ENCODE results near the gene HECTD1. TPM values are rescaled to one million over a fixed set of nuclear protein-coding genes. Genes with fewer than 3 reads are reported as not detected.

Gene HECTD1
- 215 and 246 TPM in 2 replicates for total RNA-seq

DNA sequence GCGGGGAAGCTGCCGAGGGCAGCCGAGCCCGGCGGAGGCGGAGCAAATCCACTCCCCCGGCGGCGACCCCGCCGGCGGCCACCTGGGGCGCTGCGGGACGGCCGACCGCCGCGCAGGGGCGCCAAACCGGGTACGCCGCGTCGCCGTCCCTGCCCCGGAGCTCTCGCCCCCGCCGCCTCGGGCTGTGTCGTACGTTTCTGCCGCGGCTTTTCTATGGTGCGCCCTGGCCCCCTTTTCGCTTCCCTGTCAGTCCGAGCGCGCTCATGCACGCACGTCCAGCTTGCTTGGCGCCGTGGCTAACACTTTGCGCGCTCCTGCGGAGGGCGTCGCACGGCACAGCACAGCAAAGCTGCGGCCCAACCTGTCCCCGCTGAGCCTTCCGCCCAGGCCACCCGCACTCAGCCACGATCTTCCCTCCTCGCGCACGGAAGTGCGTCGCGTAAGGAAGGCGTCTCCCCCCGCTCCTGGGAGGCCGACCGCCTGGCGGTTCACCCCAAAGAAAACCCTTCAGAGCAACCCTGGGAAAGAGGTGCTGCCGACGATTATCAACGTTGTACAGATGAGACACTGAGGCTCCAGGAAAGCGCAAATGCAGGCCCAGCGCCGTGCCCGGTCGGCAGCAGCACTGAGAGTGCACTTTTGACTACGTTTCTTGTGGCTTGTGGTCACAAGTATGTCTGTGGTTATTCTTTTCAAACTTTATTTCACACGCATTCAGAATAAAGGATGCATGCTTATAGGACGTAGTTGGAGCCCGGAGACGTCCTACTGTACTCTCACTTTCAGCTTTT, at the start of gene HECTD1:
Gene HECTD1 (minus strand): TSS at position 39 of the 791 bp plus-strand sequence. CDS start 1,857 bp downstream, outside the sequence.

Other genes with a start within 250 kb of the HECTD1 start
- 5.9 and 6.3 TPM in 2 replicates for gene AP4S1, start 182.1 kb downstream of the HECTD1 start, total RNA-seq
- gene STRN3, start 181.4 kb downstream of the HECTD1 start, total RNA-seq, result 69.5 and 70.8 TPM in 2 replicates
- gene HEATR5A, start 212.8 kb upstream of the HECTD1 start, total RNA-seq, result 77.8 and 90.7 TPM in 2 replicates
- 30.8 and 41.0 TPM in 2 replicates for gene DTD2, start 249.7 kb upstream of the HECTD1 start, total RNA-seq